Mesenchymal stem cell (in vitro differentiated cells and primary cell): Measurements from ENCODE around the gene TPRA1.

Source experiments
- DNase-seq: peaks from one replicate; pipeline ENCODE4 v3.0.0-alpha.2; 2013
- H2AFZ ChIP-seq: one replicate; pipeline ENCODE4 v1.6.1; 2013; ENCODE audit warnings: low read depth, mild to moderate bottlenecking, control low read depth, inconsistent platforms, low read length, moderate library complexity
- H2AK5ac ChIP-seq: 2 replicates; pipeline ENCODE4 v1.6.1; 2013; ENCODE audit warnings: low read length, moderate library complexity, mild to moderate bottlenecking, inconsistent platforms; ENCODE audit not compliant: severe bottlenecking
- H2BK120ac ChIP-seq: one replicate; pipeline ENCODE4 v1.6.1; 2013; ENCODE audit warnings: low read depth, mild to moderate bottlenecking, inconsistent platforms, low read length, moderate library complexity
- H2BK12ac ChIP-seq, 2 experiments: one replicate each; pipeline ENCODE4 v1.6.1; 2013; ENCODE audit warnings: inconsistent platforms in 2 of 2, low read length in 2 of 2, mild to moderate bottlenecking in 2 of 2, moderate library complexity in 2 of 2, control low read depth in 1 of 2
- H2BK15ac ChIP-seq: one replicate; pipeline ENCODE4 v1.6.1; 2013; ENCODE audit warnings: mild to moderate bottlenecking, low read depth, inconsistent platforms; ENCODE audit not compliant: poor library complexity, severe bottlenecking
- H2BK5ac ChIP-seq: 2 replicates; pipeline ENCODE4 v1.6.1; 2013; ENCODE audit warnings: low read depth, mild to moderate bottlenecking, low read length, control low read depth, inconsistent platforms; ENCODE audit not compliant: poor library complexity, severe bottlenecking
- H3K14ac ChIP-seq, 2 experiments: one replicate each; pipeline ENCODE4 v1.6.1; 2013; ENCODE audit warnings: inconsistent platforms in 2 of 2, low read length in 2 of 2, control low read depth in 1 of 2, mild to moderate bottlenecking in 1 of 2, moderate library complexity in 1 of 2
- H3K18ac ChIP-seq, 2 experiments: one replicate each; pipeline ENCODE4 v1.6.1; 2013; ENCODE audit warnings: inconsistent platforms in 2 of 2, low read length in 2 of 2, control low read depth in 1 of 2, low read depth in 1 of 2, mild to moderate bottlenecking in 1 of 2
- H3K23ac ChIP-seq, 2 experiments: one replicate each; pipeline ENCODE4 v1.6.1; 2013; ENCODE audit warnings: inconsistent platforms in 2 of 2, low read length in 2 of 2, mild to moderate bottlenecking in 2 of 2, moderate library complexity in 2 of 2, control low read depth in 1 of 2
- H3K27ac ChIP-seq: 2 replicates; pipeline ENCODE4 v1.5.1; 2013; ENCODE audit warnings: mild to moderate bottlenecking, moderate library complexity, low read length, control low read depth, inconsistent platforms; ENCODE audit not compliant: poor library complexity, severe bottlenecking
- H3K27me3 ChIP-seq, 2 experiments: 2 replicates each; pipeline versions ENCODE4 v1.6.1 to v1.7.0; 2013; ENCODE audit warnings: low read length in 2 of 2, mild to moderate bottlenecking in 2 of 2, moderate library complexity in 2 of 2, control low read depth in 1 of 2, inconsistent platforms in 1 of 2; ENCODE audit not compliant: control insufficient read depth in 1 of 2, insufficient read depth in 1 of 2
- H3K36me3 ChIP-seq, 2 experiments: 2 replicates each; pipeline versions ENCODE4 v1.6.1 to v1.7.0; 2013; ENCODE audit warnings: low read length in 2 of 2, control low read depth in 1 of 2, inconsistent platforms in 1 of 2, low read depth in 1 of 2, mild to moderate bottlenecking in 1 of 2; ENCODE audit not compliant: insufficient read depth in 2 of 2, control insufficient read depth in 1 of 2
- H3K4ac ChIP-seq, 2 experiments: one replicate each; pipeline ENCODE4 v1.6.1; 2013; ENCODE audit warnings: inconsistent platforms in 2 of 2, low read length in 2 of 2, mild to moderate bottlenecking in 2 of 2, moderate library complexity in 2 of 2, control low read depth in 1 of 2, low read depth in 1 of 2
- H3K4me1 ChIP-seq: 2 replicates; pipeline ENCODE4 v1.6.1; 2013; ENCODE audit warnings: low read depth, low read length, control low read depth; ENCODE audit not compliant: control insufficient read depth, insufficient read depth
- H3K4me2 ChIP-seq: 2 replicates; pipeline ENCODE4 v1.6.1; 2013; ENCODE audit warnings: low read length, mild to moderate bottlenecking, inconsistent platforms; ENCODE audit not compliant: poor library complexity, severe bottlenecking
- H3K4me3 ChIP-seq, 2 experiments: 2 replicates each; pipeline versions ENCODE4 v1.5.1 to v1.7.0; 2013; ENCODE audit warnings: low read length in 2 of 2, mild to moderate bottlenecking in 2 of 2, control low read depth in 1 of 2, low read depth in 1 of 2; ENCODE audit not compliant: insufficient read depth in 1 of 2
- H3K79me1 ChIP-seq: replicated peaks from 2 replicates; pipeline ENCODE4 v1.6.1; 2013; ENCODE audit warnings: mild to moderate bottlenecking, control low read depth, low read length, inconsistent platforms; ENCODE audit not compliant: poor library complexity, severe bottlenecking
- H3K9ac ChIP-seq: 2 replicates; pipeline ENCODE4 v1.7.0; 2013; ENCODE audit warnings: mild to moderate bottlenecking, low read length, moderate library complexity
- H3K9me3 ChIP-seq: 2 replicates; pipeline ENCODE4 v1.7.0; 2013; ENCODE audit warnings: mild to moderate bottlenecking, low read length; ENCODE audit not compliant: control insufficient read depth
- H4K8ac ChIP-seq: one replicate; pipeline ENCODE4 v1.6.1; 2013; ENCODE audit warnings: inconsistent platforms, mild to moderate bottlenecking, low read length, moderate library complexity
- H4K91ac ChIP-seq: one replicate; pipeline ENCODE4 v1.6.1; 2013; ENCODE audit warnings: mild to moderate bottlenecking, low read length, inconsistent platforms
- WGBS: methylation state at CpG from one replicate; pipeline ENCODE4 v1.1.7; 2013; ENCODE audit warnings: mixed read lengths; 5-methylcytosine and 5-hydroxymethylcytosine counted together

Gene TPRA1

GRCh38 chr3:127545711-127546457, 44.6 kb downstream of the TPRA1 start:
- H3K9me3 ChIP-seq = no peaks in the 10 kb centered on the region
- H3K4me2 ChIP-seq = no peak overlapping the region
- no peak for DNase-seq
- no peak overlapping the region for H4K91ac ChIP-seq
- no peak overlapping the region for H3K4me3 ChIP-seq
- peak overlapping the region in 1 of 2 experiments; percentile 17 for H2BK12ac ChIP-seq
- no peak overlapping the region for H4K8ac ChIP-seq
- no peak overlapping the region for H2AK5ac ChIP-seq
- no peak overlapping the region for H3K23ac ChIP-seq
- H3K4me1 ChIP-seq = peaks cover 10% of the 10 kb centered on the region
- H3K9ac ChIP-seq = no peak overlapping the region
- H2BK5ac ChIP-seq = no peak overlapping the region
- H3K18ac ChIP-seq = no peak overlapping the region
- WGBS = 88% methylated on average over 14 of the region's 14 CpGs
- H3K14ac ChIP-seq = no peak overlapping the region
- H3K27me3 ChIP-seq = peaks cover 11 to 35% of the 10 kb centered on the region in 2 experiments
- H3K36me3 ChIP-seq = no peaks in the 10 kb centered on the region
- H2BK15ac ChIP-seq = no peak overlapping the region
- no peak overlapping the region for H3K27ac ChIP-seq
- no peak overlapping the region for H2AFZ ChIP-seq
- H2BK120ac ChIP-seq = no peak overlapping the region
- no peak overlapping the region for H3K4ac ChIP-seq
- H3K79me1 ChIP-seq = no peaks in the 10 kb centered on the region

- Histone ChIP-seq H2BK5ac (no peak overlapping the region), H3K4ac (no peak overlapping the region), H3K36me3 (no peaks in the 10 kb centered on the region), H3K9me3 (no peaks in the 10 kb centered on the region), H4K8ac (no peak overlapping the region), H3K79me1 (no peaks in the 10 kb centered on the region), H3K27ac (no peak overlapping the region), H2AK5ac (no peak overlapping the region), H3K23ac (no peak overlapping the region), H3K4me3 (no peak overlapping the region), H2BK120ac (no peak overlapping the region), H3K4me1 (peaks cover 10% of the 10 kb centered on the region), H3K14ac (no peak overlapping the region), H3K27me3 (peaks cover 11 to 31% of the 10 kb centered on the region in 2 experiments), H4K91ac (no peak overlapping the region), H2BK15ac (no peak overlapping the region), H3K18ac (no peak overlapping the region), H3K4me2 (no peak overlapping the region), H2BK12ac (no peak overlapping the region), H2AFZ (no peak overlapping the region), H3K9ac (no peak overlapping the region)
- WGBS = 92% methylated on average over 8 of the region's 8 CpGs
- no peak for DNase-seq
These were observed 45.3 kb downstream of the TPRA1 start for GRCh38 chr3:127545216-127545615.

GRCh38 chr3:127544803-127545201, 45.7 kb downstream of the TPRA1 start:
- H4K8ac ChIP-seq = no peak overlapping the region
- no peak overlapping the region for H3K23ac ChIP-seq
- WGBS = 83% methylated on average over 9 of the region's 9 CpGs
- H3K27ac ChIP-seq = no peak overlapping the region
- no peak overlapping the region for H2BK120ac ChIP-seq
- no peak for DNase-seq
- peaks cover 11 to 30% of the 10 kb centered on the region in 2 experiments for H3K27me3 ChIP-seq
- H3K4ac ChIP-seq = no peak overlapping the region
- no peaks in the 10 kb centered on the region for H3K79me1 ChIP-seq
- no peak overlapping the region for H2BK12ac ChIP-seq
- H2BK5ac ChIP-seq = no peak overlapping the region
- no peak overlapping the region for H2AK5ac ChIP-seq
- H2BK15ac ChIP-seq = no peak overlapping the region
- no peak overlapping the region for H2AFZ ChIP-seq
- H3K4me2 ChIP-seq = no peak overlapping the region
- peaks cover 10% of the 10 kb centered on the region for H3K4me1 ChIP-seq
- H4K91ac ChIP-seq = no peak overlapping the region
- no peak overlapping the region for H3K14ac ChIP-seq
- no peaks in the 10 kb centered on the region for H3K36me3 ChIP-seq
- H3K18ac ChIP-seq = no peak overlapping the region
- H3K9ac ChIP-seq = no peak overlapping the region
- no peaks in the 10 kb centered on the region for H3K9me3 ChIP-seq
- H3K4me3 ChIP-seq = no peak overlapping the region

- H3K4me3 ChIP-seq = no peak overlapping the region
- no peak overlapping the region for H2BK120ac ChIP-seq
- H4K8ac ChIP-seq = no peak overlapping the region
- H3K18ac ChIP-seq = peak overlapping the region in 1 of 2 experiments; percentile 22
- peaks cover 16 to 30% of the 10 kb centered on the region in 2 experiments for H3K27me3 ChIP-seq
- H3K23ac ChIP-seq = no peak overlapping the region
- H2BK15ac ChIP-seq = no peak overlapping the region
- peak; percentile 71 for DNase-seq
- H2BK12ac ChIP-seq = no peak overlapping the region
- H2AK5ac ChIP-seq = no peak overlapping the region
- no peak overlapping the region for H3K27ac ChIP-seq
- no peaks in the 10 kb centered on the region for H3K79me1 ChIP-seq
- peaks cover 10% of the 10 kb centered on the region for H3K4me1 ChIP-seq
- no peak overlapping the region for H2BK5ac ChIP-seq
- H3K4me2 ChIP-seq = no peak overlapping the region
- 10% methylated on average over 6 of the region's 10 CpGs for WGBS
- no peak overlapping the region for H3K14ac ChIP-seq
- no peak overlapping the region for H3K4ac ChIP-seq
- H2AFZ ChIP-seq = no peak overlapping the region
- no peak overlapping the region for H4K91ac ChIP-seq
- no peaks in the 10 kb centered on the region for H3K36me3 ChIP-seq
- no peak overlapping the region for H3K9ac ChIP-seq
- H3K9me3 ChIP-seq = no peaks in the 10 kb centered on the region
These were observed 46.2 kb downstream of the TPRA1 start for GRCh38 chr3:127544192-127544802.
